ENCODE measurements around the gene CLMP. TPM values are rescaled to one million over a fixed set of nuclear protein-coding genes. Genes with fewer than 3 reads are reported as not detected.

The CLMP gene
- total and polyA plus RNA-seq, 2 donors (not counting 1 experiment from before 2014, with no cell fraction given) = 0.01 TPM; not detected in 1

DNA sequence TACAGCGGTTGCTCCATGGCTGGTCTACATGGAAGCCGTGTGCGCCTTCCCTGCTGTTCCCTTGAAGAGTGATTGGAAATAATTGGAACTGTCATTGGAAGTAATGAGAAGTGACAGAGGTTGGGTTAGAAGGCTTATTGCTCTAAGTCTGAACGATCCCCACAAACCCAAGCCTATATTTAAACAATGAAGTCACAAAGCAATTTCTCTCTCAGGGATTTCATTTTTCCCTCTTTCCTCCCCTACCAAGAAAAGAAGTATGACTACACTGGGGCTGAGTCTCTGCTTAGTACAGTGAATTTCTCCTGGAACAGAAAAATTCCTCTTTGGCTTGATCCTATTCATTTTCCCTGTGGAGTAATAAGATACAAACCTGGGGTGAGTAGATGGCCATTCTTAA is 7.8 kb downstream of the CLMP start:
- H3K9me3 ChIP-seq (ENCODE audit: control extremely low read depth in 1 of 3, control insufficient read depth in 2 of 3, insufficient read depth in 1 of 3, low read length in 2 of 3) = no peaks in the 10 kb centered on the region
- H3K27ac Mint-ChIP-seq = no peak overlapping the region
- DNase-seq = no peak
- H3K27me3 Mint-ChIP-seq = peaks cover 69% of the 10 kb centered on the region
- no peaks in the 10 kb centered on the region for H3K9me3 Mint-ChIP-seq (ENCODE audit: insufficient read depth)
- intact Hi-C loops (cut with micrococcal nuclease) = no loop called here
- ChIA-PET POLR2A (no interaction called here), CTCF (no interaction called here)
- H4K20me1 ChIP-seq (ENCODE audit: control insufficient read depth, insufficient read depth, low read length, poor library complexity, severe bottlenecking) = no peaks in the 10 kb centered on the region
- no peak overlapping the region for H3K4me3 ChIP-seq (ENCODE audit: control extremely low read depth in 1 of 5, extremely low read depth in 1 of 5, insufficient read depth in 1 of 5, low read depth in 2 of 5, low read length in 4 of 5)
- peaks cover 0 to 19% (median 7%) of the 10 kb centered on the region in 4 experiments for H3K27me3 ChIP-seq (replicated peaks in 1 of 4; ENCODE audit: control extremely low read depth in 1 of 4, control insufficient read depth in 3 of 4, insufficient read depth in 4 of 4, low read length in 3 of 4)
- no peaks in the 10 kb centered on the region for H3K36me3 ChIP-seq (replicated peaks in 1 of 2; ENCODE audit: control extremely low read depth in 1 of 2, control insufficient read depth in 1 of 2, extremely low read depth in 1 of 2, insufficient read depth in 2 of 2, low read length in 1 of 2)
- 100% methylated on average over 1 of the region's 4 CpGs for WGBS (ENCODE audit: insufficient coverage)
- no peak for ATAC-seq (ENCODE audit: low read depth)
- no peaks in the 10 kb centered on the region for H3K79me2 ChIP-seq (ENCODE audit: control insufficient read depth, insufficient read depth, low read length)
- no peaks in the 10 kb centered on the region for H3K4me1 ChIP-seq (ENCODE audit: control insufficient read depth in 2 of 2, insufficient read depth in 2 of 2, low read length in 2 of 2)
- no peak overlapping the region for H3K4me3 Mint-ChIP-seq
- no peak overlapping the region for H3K27ac ChIP-seq (ENCODE audit: low read length in 2 of 2)
- no peak overlapping the region for H2AFZ ChIP-seq (ENCODE audit: insufficient read depth, low read depth, low read length, poor library complexity, severe bottlenecking)
- no peak overlapping the region for H3K4me2 ChIP-seq (replicated peaks; ENCODE audit: low read depth, low read length, poor library complexity, severe bottlenecking)
- H3K4me1 Mint-ChIP-seq = no peaks in the 10 kb centered on the region
- no peak for TF ChIP-seq EZH2 (IDR thresholded peaks at IDR 0.05; ENCODE audit: borderline replicate concordance, insufficient read depth, low read depth, low read length, poor library complexity, severe bottlenecking)
- TF ChIP-seq, protein P1, sequence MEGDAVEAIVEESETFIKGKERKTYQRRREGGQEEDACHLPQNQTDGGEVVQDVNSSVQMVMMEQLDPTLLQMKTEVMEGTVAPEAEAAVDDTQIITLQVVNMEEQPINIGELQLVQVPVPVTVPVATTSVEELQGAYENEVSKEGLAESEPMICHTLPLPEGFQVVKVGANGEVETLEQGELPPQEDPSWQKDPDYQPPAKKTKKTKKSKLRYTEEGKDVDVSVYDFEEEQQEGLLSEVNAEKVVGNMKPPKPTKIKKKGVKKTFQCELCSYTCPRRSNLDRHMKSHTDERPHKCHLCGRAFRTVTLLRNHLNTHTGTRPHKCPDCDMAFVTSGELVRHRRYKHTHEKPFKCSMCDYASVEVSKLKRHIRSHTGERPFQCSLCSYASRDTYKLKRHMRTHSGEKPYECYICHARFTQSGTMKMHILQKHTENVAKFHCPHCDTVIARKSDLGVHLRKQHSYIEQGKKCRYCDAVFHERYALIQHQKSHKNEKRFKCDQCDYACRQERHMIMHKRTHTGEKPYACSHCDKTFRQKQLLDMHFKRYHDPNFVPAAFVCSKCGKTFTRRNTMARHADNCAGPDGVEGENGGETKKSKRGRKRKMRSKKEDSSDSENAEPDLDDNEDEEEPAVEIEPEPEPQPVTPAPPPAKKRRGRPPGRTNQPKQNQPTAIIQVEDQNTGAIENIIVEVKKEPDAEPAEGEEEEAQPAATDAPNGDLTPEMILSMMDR (IDR thresholded peaks at IDR 0.05) = no peak
- H3K9ac ChIP-seq (ENCODE audit: low read length) = no peak overlapping the region

DNA sequence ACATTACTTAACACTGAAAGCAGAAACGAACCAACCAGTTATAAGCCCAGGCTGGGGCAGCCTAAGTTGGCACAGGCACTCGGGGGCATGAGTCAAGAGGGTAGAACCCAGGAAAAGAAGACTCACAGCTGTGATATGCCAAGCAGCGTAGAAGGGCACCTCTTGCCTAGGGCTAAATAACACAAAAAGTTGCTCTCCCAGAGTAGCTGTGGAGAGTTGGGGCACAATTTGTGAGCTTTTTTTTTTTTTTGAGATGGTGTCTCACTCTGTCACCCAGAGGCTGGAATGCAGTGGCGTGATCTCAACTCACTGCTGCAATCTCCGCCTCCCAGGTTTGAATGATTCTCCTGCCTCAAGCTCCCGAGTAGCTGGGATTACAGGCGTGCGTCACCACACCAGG is 8.8 kb downstream of the CLMP start:
- 77% methylated on average over 5 of the region's 8 CpGs for WGBS (ENCODE audit: insufficient coverage)
- H3K36me3 ChIP-seq (replicated peaks in 1 of 2; ENCODE audit: control extremely low read depth in 1 of 2, control insufficient read depth in 1 of 2, extremely low read depth in 1 of 2, insufficient read depth in 2 of 2, low read length in 1 of 2) = no peaks in the 10 kb centered on the region
- CTCF ChIA-PET = no interaction called here

More for the DNA sequence above, 8.8 kb downstream of the CLMP start:
- no peak for DNase-seq
- Histone ChIP-seq H3K27me3 (replicated peaks in 1 of 4; ENCODE audit: control extremely low read depth in 1 of 4, control insufficient read depth in 3 of 4, insufficient read depth in 4 of 4, low read length in 3 of 4) (peaks cover 0 to 17% (median 7%) of the 10 kb centered on the region in 4 experiments), H3K27ac (ENCODE audit: low read length in 2 of 2) (no peak overlapping the region), H3K4me3 (ENCODE audit: control extremely low read depth in 1 of 5, extremely low read depth in 1 of 5, insufficient read depth in 1 of 5, low read depth in 2 of 5, low read length in 4 of 5) (no peak overlapping the region), H2AFZ (ENCODE audit: insufficient read depth, low read depth, low read length, poor library complexity, severe bottlenecking) (no peak overlapping the region), H4K20me1 (ENCODE audit: control insufficient read depth, insufficient read depth, low read length, poor library complexity, severe bottlenecking) (no peaks in the 10 kb centered on the region), H3K4me1 (ENCODE audit: control insufficient read depth in 2 of 2, insufficient read depth in 2 of 2, low read length in 2 of 2) (no peaks in the 10 kb centered on the region), H3K9me3 (ENCODE audit: control extremely low read depth in 1 of 3, control insufficient read depth in 2 of 3, insufficient read depth in 1 of 3, low read length in 2 of 3) (no peaks in the 10 kb centered on the region), H3K9ac (ENCODE audit: low read length) (no peak overlapping the region), H3K4me2 (replicated peaks; ENCODE audit: low read depth, low read length, poor library complexity, severe bottlenecking) (no peak overlapping the region), H3K79me2 (ENCODE audit: control insufficient read depth, insufficient read depth, low read length) (no peaks in the 10 kb centered on the region)
- Mint-ChIP-seq H3K27ac (no peak overlapping the region), H3K27me3 (peaks cover 67% of the 10 kb centered on the region), H3K4me1 (no peaks in the 10 kb centered on the region), H3K4me3 (no peak overlapping the region), H3K9me3 (ENCODE audit: insufficient read depth) (no peaks in the 10 kb centered on the region)
- no peak for ATAC-seq (ENCODE audit: low read depth)
- POLR2A ChIA-PET = no interaction called here
- TF ChIP-seq EZH2 (IDR thresholded peaks at IDR 0.05; ENCODE audit: borderline replicate concordance, insufficient read depth, low read depth, low read length, poor library complexity, severe bottlenecking) = no peak
- TF ChIP-seq, protein P1 (IDR thresholded peaks at IDR 0.05) = no peak
- intact Hi-C loops (cut with micrococcal nuclease) = no loop called here

Measured in B cell (primary cell).